IPS DF 4.7 (cell line): ENCODE data around the gene CPT1B.
A peak's percentile ranks its signal among the peaks of the same experiment; 100 is the strongest.

Experiments used
- DNase-seq: peaks from one replicate; pipeline ENCODE4 v3.0.0-alpha.2; 2013; ENCODE audit warnings: low spot score; ENCODE audit errors: extremely low read depth

CPT1B gene

DNA sequence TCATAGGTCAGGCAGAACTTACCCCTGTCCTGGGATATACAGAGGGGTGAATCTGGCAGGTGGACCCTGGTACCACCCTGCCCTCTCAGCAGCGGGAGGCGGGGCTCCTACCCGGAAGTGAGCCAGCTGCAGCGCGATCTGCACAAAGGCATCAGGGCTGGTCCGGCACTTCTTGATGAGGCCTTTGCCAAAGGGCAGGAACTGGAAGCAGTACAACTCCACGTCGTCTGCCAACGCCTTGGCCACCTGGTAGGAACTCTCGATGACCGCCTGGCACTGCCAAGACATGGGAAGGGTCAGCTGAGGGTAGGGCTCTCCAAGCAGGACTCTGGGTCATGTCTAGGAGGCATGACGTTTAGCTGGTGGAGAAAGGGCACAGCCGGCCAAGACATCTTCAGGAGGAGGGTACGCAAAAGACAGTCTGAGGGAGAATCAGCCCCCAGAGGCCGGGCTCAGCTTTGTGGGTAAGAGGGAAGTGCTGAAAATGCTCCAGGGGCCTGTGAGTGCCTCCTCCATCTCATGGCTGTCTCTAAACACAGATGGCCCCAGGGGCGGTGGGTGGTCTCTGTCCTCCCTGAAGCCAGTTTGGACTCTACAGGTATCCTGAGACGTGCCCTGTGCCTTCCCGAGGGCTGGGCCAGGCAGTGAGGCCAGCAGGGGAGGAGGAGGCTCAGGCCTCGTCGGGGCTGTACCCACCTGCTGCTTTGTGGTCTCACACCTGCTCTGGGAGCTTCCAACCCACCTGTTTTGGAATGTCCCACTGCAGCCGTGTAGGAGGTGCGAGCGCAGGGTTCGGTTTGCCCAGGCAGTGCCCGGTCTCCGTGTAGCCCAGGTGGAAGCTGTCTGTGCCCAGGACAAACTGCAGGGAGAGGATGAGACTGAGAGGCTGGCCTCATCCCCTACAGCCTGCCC, 6.7 kb downstream of the CPT1B start:
- DNase-seq = no peak

DNA sequence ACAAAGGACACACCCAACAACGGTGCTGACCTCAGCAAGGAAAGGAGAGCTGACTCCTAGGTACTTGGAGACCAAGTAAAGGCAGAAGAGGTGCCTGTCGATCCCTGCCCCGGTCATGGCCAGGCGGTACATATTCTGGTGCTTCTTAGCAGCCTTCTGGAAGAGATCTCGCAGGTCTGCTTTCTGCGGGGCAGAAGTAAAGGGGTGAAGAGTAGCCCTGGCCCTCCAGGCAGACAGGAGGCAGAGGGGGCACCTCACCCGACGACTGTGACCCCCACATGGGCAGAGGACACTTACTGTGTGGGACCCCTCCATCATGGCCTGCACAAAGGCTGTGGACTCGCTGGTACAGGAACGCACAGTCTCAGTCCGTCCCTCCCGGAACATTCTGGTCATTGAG, 7.4 kb downstream of the CPT1B start:
- no peak for DNase-seq

DNA sequence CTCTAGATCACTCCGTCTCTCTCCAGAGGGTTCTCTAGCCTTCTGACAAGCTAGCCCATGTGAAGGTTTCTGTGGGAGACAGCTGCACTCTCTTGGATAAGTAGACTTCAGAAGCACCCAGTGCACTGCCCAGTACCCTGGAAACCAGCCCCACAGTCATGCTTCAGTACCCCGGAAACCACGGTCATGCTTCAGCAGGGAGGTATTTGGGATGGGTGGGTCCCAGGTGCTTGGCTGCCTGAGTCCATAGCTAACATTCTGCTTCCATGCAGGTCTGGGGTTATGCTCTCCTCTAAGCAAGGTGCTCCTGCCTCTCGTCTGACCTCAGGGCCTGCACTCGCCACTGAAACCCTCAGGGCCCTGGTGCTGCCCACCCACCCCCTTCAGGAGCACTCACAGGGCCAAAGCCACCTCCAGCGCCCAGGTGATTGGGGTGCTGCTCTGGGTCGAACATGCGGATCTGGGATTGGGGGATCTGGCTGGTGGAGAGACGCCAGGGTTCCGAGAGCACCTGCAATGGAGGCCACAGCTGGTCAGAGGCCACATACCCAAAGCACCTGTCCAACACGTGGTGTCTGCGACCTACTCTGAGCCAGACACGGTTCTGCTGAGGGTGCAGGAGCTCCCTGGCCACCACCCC, 8.2 kb downstream of the CPT1B start:
- DNase-seq = no peak

- no peak for DNase-seq
Measured at GRCh38 chr22:50569041-50569459, 9.2 kb downstream of the CPT1B start.

DNA sequence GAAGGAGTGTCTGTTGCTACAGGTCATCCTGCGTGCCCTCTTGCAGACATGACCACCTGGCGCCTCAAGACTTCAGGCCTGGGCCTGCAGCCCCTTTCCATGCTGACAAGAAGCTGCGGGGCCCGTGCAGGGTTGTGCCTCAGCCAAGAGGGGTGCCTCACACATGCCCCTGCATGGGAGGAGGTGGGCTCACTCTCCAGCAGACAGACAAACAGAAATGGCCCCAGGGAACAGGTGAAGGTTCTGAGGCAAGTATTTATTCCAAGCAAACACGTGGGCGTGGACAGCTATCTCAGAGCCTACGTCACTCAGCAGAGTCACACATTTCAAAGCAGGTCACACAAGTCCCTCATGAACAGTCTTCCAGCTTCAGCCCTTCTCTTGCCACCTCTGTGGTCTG, 9.6 kb downstream of the CPT1B start:
- DNase-seq = no peak

GRCh38 chr22:50567721-50568252, 10.4 kb downstream of the CPT1B start:
- no peak for DNase-seq

DNA sequence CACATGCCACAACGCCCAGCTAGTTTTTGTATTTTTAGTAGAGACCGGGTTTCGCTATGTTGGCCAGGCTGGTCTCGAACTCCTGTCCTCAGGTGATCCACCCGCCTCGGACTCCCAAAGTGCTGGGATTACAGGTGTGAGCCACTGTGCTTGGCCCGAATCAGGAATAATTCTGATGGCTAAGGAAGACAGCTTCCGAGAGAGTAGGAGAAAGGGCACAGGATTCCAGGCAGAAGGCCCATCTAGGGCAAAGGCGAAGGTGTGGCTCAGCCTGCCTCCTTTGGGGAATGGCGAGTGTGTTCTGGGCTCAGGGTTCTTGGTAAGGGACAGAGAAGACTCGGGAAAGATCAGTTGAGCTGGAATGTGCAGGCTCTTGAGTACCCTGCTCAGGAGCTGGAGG, 13.9 kb downstream of the CPT1B start:
- no peak for DNase-seq

DNA sequence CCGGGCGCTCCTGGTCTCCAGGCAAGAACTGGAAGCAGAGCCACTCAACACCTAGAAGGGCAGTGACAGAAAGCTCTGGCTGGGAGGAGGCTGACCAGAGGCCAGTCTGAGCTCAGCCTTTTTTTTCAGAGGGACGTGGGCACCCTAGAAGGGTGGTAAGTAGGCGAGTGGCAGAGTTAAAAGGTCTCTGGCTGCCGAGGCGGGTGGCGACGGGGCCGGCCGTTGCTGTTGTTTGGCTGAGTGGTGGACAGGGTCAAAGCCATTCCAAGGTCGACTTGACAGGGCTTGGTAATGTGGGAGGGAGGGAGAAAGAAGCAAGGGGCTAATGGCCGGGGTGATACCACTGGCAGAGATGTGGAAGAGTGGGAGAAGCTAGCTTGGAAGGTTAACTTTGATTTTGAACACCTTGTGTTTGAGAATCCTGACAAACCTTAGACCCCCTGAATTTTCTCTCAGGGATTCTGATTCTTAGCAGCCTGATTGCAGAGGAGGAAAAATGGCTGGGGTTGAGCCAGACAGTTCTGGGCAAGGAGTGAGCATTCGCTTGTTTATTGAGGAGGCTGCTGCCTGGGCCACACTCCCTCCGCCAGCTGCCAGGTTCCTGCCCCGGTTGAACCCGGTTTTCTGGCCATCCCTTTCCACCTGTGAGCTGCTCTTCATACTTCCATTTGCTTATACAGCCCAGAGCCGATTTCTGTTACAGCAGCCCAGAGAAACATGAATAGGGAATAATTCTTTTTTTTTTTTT, 14.6 kb downstream of the CPT1B start:
- DNase-seq = no peak

- peak; percentile 66 for DNase-seq
Measured at GRCh38 chr22:50562523-50563412, 15.5 kb downstream of the CPT1B start, which contains the start of gene SYCE3. SYCE3 (minus strand) TSS chr22:50562919; CDS start chr22:50556405, 6,514 bp downstream.

- DNase-seq = no peak
Measured at GRCh38 chr22:50561401-50562358, 16.5 kb downstream of the CPT1B start.

DNA sequence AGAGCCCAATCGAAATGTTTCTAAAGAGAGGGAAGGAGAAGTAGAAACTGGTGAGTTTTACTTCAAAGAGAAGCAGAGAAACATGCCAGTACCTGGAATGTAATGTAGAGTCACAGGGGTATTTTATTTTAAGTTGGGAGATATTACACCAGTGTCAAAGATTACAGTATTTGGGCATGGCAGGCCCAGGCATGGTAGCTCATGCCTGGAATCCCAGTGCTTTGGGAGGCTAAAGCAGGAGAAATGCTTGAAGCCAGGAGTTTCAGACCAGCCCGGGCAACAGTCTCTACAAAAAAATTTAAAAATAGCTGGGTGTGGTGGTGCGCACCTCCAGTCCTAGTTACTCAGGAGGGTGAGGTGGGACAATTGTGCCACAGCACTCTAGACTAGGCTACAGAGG, 18.2 kb downstream of the CPT1B start:
- DNase-seq = no peak

DNA sequence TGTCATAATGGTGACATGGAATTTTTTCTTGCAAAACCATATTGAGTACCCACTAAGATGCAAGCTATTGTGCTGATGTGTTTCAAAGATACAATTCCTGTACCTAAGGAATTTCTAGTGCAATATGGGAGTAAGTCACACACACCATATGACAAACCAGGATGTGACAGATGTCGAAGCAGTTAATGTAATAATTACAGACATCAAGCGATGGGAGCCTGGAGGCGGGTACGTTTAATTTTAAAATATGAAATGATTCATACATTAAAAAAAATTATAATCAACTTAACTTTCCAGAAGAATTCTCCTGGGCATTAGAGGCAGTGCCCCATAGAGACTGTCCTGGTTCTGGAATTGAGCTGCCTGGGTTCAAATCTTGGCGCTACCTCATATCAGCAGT, 21.5 kb downstream of the CPT1B start:
- no peak for DNase-seq

- no peak for DNase-seq
Measured at GRCh38 chr22:50553310-50553709, 24.9 kb downstream of the CPT1B start.

- DNase-seq = no peak
Measured at GRCh38 chr22:50551160-50551752, 27.0 kb downstream of the CPT1B start.

DNA sequence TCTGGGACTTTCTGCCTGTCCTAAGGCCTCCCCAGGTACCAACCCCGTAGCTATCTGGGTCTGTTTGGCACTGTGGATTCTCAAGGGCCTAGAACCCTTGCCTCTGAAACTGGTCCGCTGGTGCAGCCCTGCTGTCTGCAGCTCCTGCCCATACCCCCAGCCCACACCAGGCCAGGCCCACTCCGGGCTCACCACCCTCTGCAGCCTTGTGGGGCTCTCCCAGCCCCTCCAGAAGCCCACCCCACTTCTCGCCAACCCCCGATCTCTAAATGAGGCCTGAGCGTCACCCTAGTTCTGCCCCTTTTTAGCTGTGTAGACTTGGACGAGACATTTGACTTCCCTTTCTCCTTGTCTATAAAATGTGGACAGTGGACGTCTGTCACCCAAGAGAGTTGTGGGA, 27.8 kb downstream of the CPT1B start:
- DNase-seq = no peak

DNA sequence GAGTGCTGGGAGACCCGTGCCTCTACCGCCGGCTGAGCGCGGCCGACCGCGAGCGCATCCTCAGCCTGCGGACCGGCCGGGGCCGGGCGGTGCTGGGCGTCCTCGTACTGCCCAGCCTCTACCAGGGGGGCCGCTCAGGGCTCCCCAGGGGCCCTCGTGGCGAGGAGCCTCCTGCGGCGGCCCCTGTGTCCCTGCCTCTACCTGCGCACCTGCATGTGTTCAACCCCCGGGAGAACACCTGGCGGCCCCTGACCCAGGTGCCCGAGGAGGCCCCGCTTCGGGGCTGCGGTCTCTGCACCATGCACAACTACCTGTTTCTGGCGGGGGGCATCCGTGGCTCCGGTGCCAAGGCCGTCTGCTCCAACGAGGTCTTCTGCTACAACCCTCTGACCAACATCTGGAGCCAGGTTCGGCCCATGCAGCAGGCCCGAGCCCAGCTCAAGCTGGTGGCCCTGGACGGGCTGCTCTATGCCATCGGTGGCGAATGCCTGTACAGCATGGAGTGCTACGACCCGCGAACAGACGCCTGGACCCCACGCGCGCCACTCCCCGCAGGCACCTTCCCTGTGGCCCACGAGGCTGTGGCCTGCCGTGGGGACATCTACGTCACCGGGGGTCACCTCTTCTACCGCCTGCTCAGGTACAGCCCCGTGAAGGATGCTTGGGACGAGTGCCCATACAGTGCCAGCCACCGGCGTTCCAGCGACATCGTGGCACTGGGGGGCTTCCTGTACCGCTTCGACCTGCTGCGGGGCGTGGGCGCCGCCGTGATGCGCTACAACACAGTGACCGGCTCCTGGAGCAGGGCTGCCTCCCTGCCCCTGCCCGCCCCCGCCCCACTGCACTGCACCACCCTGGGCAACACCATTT, 29.1 kb downstream of the CPT1B start:
- no peak for DNase-seq

- no peak for DNase-seq
Measured at GRCh38 chr22:50548040-50548920, 29.9 kb downstream of the CPT1B start.
